Right ventricle myocardium inferior (tissue), 1 donor: ENCODE data around the gene ATL2. TPM values are rescaled to one million over a fixed set of nuclear protein-coding genes. Genes with fewer than 3 reads are reported as not detected.
"Not testable (repeated sequence)": the region's sequence is repeated elsewhere in the genome, so short reads cannot be mapped to it uniquely, and the experiment has no call there.

Source experiments
- ATAC-seq: fragments of 200-7000 bp; cut with Tn5 transposase; one replicate; pipeline ENCODE4 v1.9.1; 2020; ENCODE audit warnings: mild to moderate bottlenecking, moderate library complexity
- DNase-seq: peaks from one replicate; pipeline ENCODE4 v3.0.0; 2021; ENCODE audit errors: missing footprints
- intact Hi-C: fragments of 100-400 bp; cut with DNase I; formaldehyde crosslinking; loops from one replicate; pipeline ENCODE4 v1.11.0; 2022
- total RNA-seq: library from RNA; stranded (reverse); fragmentation: NEBNext Ultra II Directional; extraction: Animal tissue kit (Norgen Biotek cat#: 25700); gene quantifications from one replicate; pipeline ENCODE4 v1.2.1, GENCODE V29; 2021
- donor health status: DM: no; HTN: yes; CAD: no; lungs with severe emphysema.

ATL2 gene
- total RNA-seq, 1 donor from 2014 or later = 31.7 TPM

- DNase-seq (no peak), ATAC-seq (no peak)
- intact Hi-C loops = no loop called here
These were observed 113.8 kb downstream of the ATL2 start for GRCh38 chr2:38263293-38263692.

GRCh38 chr2:38262069-38262871 lies 114.8 kb downstream of the ATL2 start:
- DNase-seq (no peak), ATAC-seq (no peak)
- intact Hi-C loops = no loop called here

- DNase-seq (no peak), ATAC-seq (peak; percentile 20)
- intact Hi-C loops = no loop called here
These were observed 115.5 kb downstream of the ATL2 start for GRCh38 chr2:38261569-38262068.

GRCh38 chr2:38260972-38261371 lies 116.1 kb downstream of the ATL2 start:
- DNase-seq (no peak), ATAC-seq (no peak)
- intact Hi-C loops = no loop called here

- DNase-seq (no peak), ATAC-seq (no peak)
- intact Hi-C loops = no loop called here
These were observed 116.6 kb downstream of the ATL2 start for GRCh38 chr2:38260469-38260868.

- ATAC-seq = no peak
- DNase-seq = no peak
- intact Hi-C loops = no loop called here
These were observed 117.8 kb downstream of the ATL2 start for GRCh38 chr2:38259311-38259710.

- not testable (repeated sequence) for DNase-seq, ATAC-seq
These were observed 119.4 kb downstream of the ATL2 start for GRCh38 chr2:38257680-38258079.

GRCh38 chr2:38256610-38257009 lies 120.5 kb downstream of the ATL2 start:
- intact Hi-C loops = no loop called here
- ATAC-seq (no peak), DNase-seq (no peak)

More at GRCh38 chr2:38257680-38258079, 119.4 kb downstream of the ATL2 start:
- intact Hi-C loops = not testable (repeated sequence)

GRCh38 chr2:38255211-38255610 lies 121.9 kb downstream of the ATL2 start:
- intact Hi-C loops = no loop called here
- DNase-seq (no peak), ATAC-seq (no peak)

GRCh38 chr2:38254796-38255195 lies 122.3 kb downstream of the ATL2 start:
- DNase-seq (no peak), ATAC-seq (no peak)
- intact Hi-C loops = no loop called here

- DNase-seq (no peak), ATAC-seq (no peak)
- intact Hi-C loops = no loop called here
These were observed 125.1 kb downstream of the ATL2 start for GRCh38 chr2:38251940-38252339.

GRCh38 chr2:38248707-38249106 lies 128.4 kb downstream of the ATL2 start:
- intact Hi-C loops = no loop called here
- no peak for ATAC-seq
- DNase-seq = no peak

GRCh38 chr2:38248255-38248654 lies 128.8 kb downstream of the ATL2 start:
- intact Hi-C loops = no loop called here
- no peak for ATAC-seq
- DNase-seq = no peak

- intact Hi-C loops = no loop called here
- no peak for ATAC-seq
- no peak for DNase-seq
These were observed 131.0 kb downstream of the ATL2 start for GRCh38 chr2:38246105-38246504.

- intact Hi-C loops = no loop called here
- ATAC-seq = no peak
- no peak for DNase-seq
These were observed 131.9 kb downstream of the ATL2 start for GRCh38 chr2:38245114-38245641.

- no peak for ATAC-seq
- intact Hi-C loops = no loop called here
These were observed 132.8 kb downstream of the ATL2 start for GRCh38 chr2:38244301-38244700.

More at GRCh38 chr2:38244301-38244700, 132.8 kb downstream of the ATL2 start:
- DNase-seq = no peak

Other genes with a start within 250 kb of the ATL2 start
- 22.5 TPM for gene HNRNPLL, start 225.7 kb upstream of the ATL2 start, total RNA-seq